CD14-positive monocyte (primary cell): ENCODE measurements around the gene BORCS8. TPM values are rescaled to one million over a fixed set of nuclear protein-coding genes. Genes with fewer than 3 reads are reported as not detected.

Experiments
- DNase-seq, 3 donors: peaks; one replicate each; pipeline ENCODE4 v3.0.0-alpha.2; 2011 to 2022
- H2AFZ ChIP-seq: 2 replicates; pipeline ENCODE4 v1.6.0; 2012; ENCODE audit warnings: mild to moderate bottlenecking, low read depth, low read length, inconsistent platforms; ENCODE audit not compliant: insufficient read depth, poor library complexity, severe bottlenecking
- H3K27ac ChIP-seq, 2 donors: 1 replicate in 1 of 2; 2 replicates in 1 of 2; pipeline ENCODE4 v1.5.1; 2012 to 2013; ENCODE audit warnings: low read length in 2 of 2, control low read depth in 1 of 2, inconsistent platforms in 1 of 2, low read depth in 1 of 2, mild to moderate bottlenecking in 1 of 2
- H3K27me3 ChIP-seq, 2 donors: one replicate each; pipeline versions ENCODE4 v1.6.0 to v1.6.1; 2011 to 2013; ENCODE audit warnings: low read length in 2 of 2; ENCODE audit not compliant: control insufficient read depth in 2 of 2, insufficient read depth in 2 of 2
- H3K36me3 ChIP-seq, 2 donors: replicated peaks in 1 of 2; 1 replicate in 1 of 2; 2 replicates in 1 of 2; pipeline versions ENCODE4 v1.5.1 to v1.6.1; 2012 to 2013; ENCODE audit warnings: low read length in 2 of 2, control low read depth in 1 of 2, inconsistent platforms in 1 of 2, mild to moderate bottlenecking in 1 of 2; ENCODE audit not compliant: insufficient read depth in 2 of 2, control insufficient read depth in 1 of 2
- H3K4me1 ChIP-seq, 2 donors: 1 replicate in 1 of 2; 2 replicates in 1 of 2; pipeline versions ENCODE4 v1.5.1 to v1.6.1; 2012 to 2013; ENCODE audit warnings: low read length in 2 of 2, control low read depth in 1 of 2, inconsistent platforms in 1 of 2, mild to moderate bottlenecking in 1 of 2, moderate library complexity in 1 of 2; ENCODE audit not compliant: insufficient read depth in 2 of 2, control insufficient read depth in 1 of 2
- H3K4me2 ChIP-seq: replicated peaks from 2 replicates; pipeline ENCODE3; 2012; ENCODE audit warnings: low read length, moderate library complexity, mild to moderate bottlenecking; ENCODE audit not compliant: poor library complexity, severe bottlenecking; ENCODE audit errors: extremely low read depth
- H3K4me3 ChIP-seq, 3 experiments: fragments of 200-600 bp in 1 of 3; sonication (generic) in 1 of 3; replicated peaks in 1 of 3; 1 replicate in 2 of 3; 2 replicates in 1 of 3; pipeline ENCODE4 v1.5.1; 2011 to 2013; ENCODE audit warnings: low read length in 3 of 3, mild to moderate bottlenecking in 3 of 3, control low read depth in 2 of 3, low read depth in 2 of 3, inconsistent platforms in 1 of 3, moderate library complexity in 1 of 3
- H3K79me2 ChIP-seq: 2 replicates; pipeline ENCODE4 v1.6.0; 2012; ENCODE audit warnings: mild to moderate bottlenecking, control low read depth, inconsistent platforms, low read length, moderate library complexity; ENCODE audit not compliant: insufficient read depth
- H3K9ac ChIP-seq: 2 replicates; pipeline ENCODE4 v1.6.0; 2017; ENCODE audit warnings: low read length, mild to moderate bottlenecking; ENCODE audit not compliant: insufficient read depth, poor library complexity, severe bottlenecking
- H3K9me3 ChIP-seq, 2 donors: replicated peaks in 1 of 2; 1 replicate in 1 of 2; 2 replicates in 1 of 2; pipeline versions ENCODE4 v1.5.1 to v1.6.1; 2012 to 2013; ENCODE audit warnings: low read length in 2 of 2, control low read depth in 1 of 2; ENCODE audit not compliant: control insufficient read depth in 1 of 2, insufficient read depth in 1 of 2
- H4K20me1 ChIP-seq: 2 replicates; pipeline ENCODE4 v1.6.0; 2012; ENCODE audit warnings: mild to moderate bottlenecking, low read length, control low read depth, moderate library complexity; ENCODE audit not compliant: insufficient read depth
- H3K27ac Mint-ChIP-seq, 7 donors: one replicate each; pipeline ENCODE4 v1.8.0; 2020; ENCODE audit warnings: mild to moderate bottlenecking in 7 of 7, mixed read lengths in 7 of 7, moderate library complexity in 6 of 7, inconsistent platforms in 2 of 7
- H3K27me3 Mint-ChIP-seq, 3 donors: one replicate each; pipeline ENCODE4 v1.8.0; 2021 to 2022; ENCODE audit warnings: low read depth in 3 of 3, mild to moderate bottlenecking in 3 of 3, mixed read lengths in 3 of 3, moderate library complexity in 3 of 3, inconsistent platforms in 1 of 3
- H3K36me3 Mint-ChIP-seq, 2 donors: one replicate each; pipeline ENCODE4 v1.8.0; 2020; ENCODE audit warnings: mixed read lengths in 2 of 2, inconsistent platforms in 1 of 2, mild to moderate bottlenecking in 1 of 2
- H3K4me1 Mint-ChIP-seq: one replicate; pipeline ENCODE4 v1.8.0; 2020; ENCODE audit warnings: mild to moderate bottlenecking, mixed read lengths
- H3K4me3 Mint-ChIP-seq, 2 donors: one replicate each; pipeline ENCODE4 v1.8.0; 2020; ENCODE audit warnings: mild to moderate bottlenecking in 2 of 2, mixed read lengths in 2 of 2, moderate library complexity in 1 of 2
- H3K9me3 Mint-ChIP-seq, 7 donors: one replicate each; pipeline ENCODE4 v1.8.0; 2020 to 2022; ENCODE audit warnings: mixed read lengths in 7 of 7, mild to moderate bottlenecking in 6 of 7, moderate library complexity in 6 of 7, inconsistent platforms in 2 of 7
- WGBS: methylation state at CpG from one replicate; pipeline ENCODE4 v1.1.5; 2013; ENCODE audit warnings: missing lambda C conversion rate; ENCODE audit not compliant: insufficient coverage; 5-methylcytosine and 5-hydroxymethylcytosine counted together
- intact Hi-C, 2 donors: fragments of 100-400 bp; cut with micrococcal nuclease; formaldehyde crosslinking; loops; one replicate each; pipeline versions ENCODE4 v1.15.0 to v1.15.1; 2023
- polyA plus RNA-seq, 3 donors: library from polyadenylated mRNA; depleted of rRNA in 1 of 3; unstranded in 2 of 3; stranded (reverse) in 1 of 3; fragments of 300-500 nt in 2 of 3; fragments of >200 nt in 1 of 3; fragmentation: Illumina TruSeq in 2 of 3; gene quantifications; 1 replicate in 2 of 3; 2 replicates in 1 of 3; pipeline ENCODE4 v1.2.3, GENCODE V29; 2012 to 2021
- TF ChIP-seq, protein P1 (sequence below): fragments of 200-600 bp; IDR thresholded peaks from one replicate; pipeline ENCODE4 v1.8.0; 2022; ENCODE audit warnings: antibody characterized with exemption, mild to moderate bottlenecking

The BORCS8 gene
- polyA plus RNA-seq, 3 donors: 31.6 to 44.1 (median 36.5) TPM

DNA sequence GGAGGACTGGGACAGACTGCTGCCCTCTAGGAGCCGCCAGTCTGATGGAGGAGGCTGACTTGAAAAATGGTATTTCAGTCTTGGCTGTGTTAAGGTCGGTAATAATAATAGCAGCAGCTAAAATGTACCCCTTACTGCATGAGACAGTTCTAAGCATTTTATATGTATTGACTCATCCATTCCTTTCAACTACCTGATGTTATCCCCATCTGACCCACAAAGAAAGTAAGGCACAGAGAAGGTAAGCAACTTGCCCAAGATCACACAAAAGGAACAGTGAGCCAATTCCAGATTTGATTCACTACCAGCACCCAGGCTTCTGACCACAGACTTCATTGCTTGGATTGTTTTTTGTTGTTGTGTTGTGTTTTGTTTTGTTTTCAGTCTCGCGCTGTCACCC lies 23.8 kb upstream of the BORCS8 start:
- Histone ChIP-seq H3K4me2 (no peak overlapping the region), H3K27me3 (peaks cover 5 to 36% of the 10 kb centered on the region in 2 donors), H2AFZ (no peak overlapping the region), H3K27ac (no peak overlapping the region), H3K79me2 (no peaks in the 10 kb centered on the region), H3K36me3 (no peaks in the 10 kb centered on the region), H3K4me1 (no peaks in the 10 kb centered on the region), H3K9me3 (peaks cover 2 to 4% of the 10 kb centered on the region in 2 donors), H3K9ac (no peak overlapping the region), H4K20me1 (no peaks in the 10 kb centered on the region), H3K4me3 (no peak overlapping the region)
- WGBS: no CpG with 5 or more reads among the region's 4 CpGs
- DNase-seq: no peak
- TF ChIP-seq, protein P1, sequence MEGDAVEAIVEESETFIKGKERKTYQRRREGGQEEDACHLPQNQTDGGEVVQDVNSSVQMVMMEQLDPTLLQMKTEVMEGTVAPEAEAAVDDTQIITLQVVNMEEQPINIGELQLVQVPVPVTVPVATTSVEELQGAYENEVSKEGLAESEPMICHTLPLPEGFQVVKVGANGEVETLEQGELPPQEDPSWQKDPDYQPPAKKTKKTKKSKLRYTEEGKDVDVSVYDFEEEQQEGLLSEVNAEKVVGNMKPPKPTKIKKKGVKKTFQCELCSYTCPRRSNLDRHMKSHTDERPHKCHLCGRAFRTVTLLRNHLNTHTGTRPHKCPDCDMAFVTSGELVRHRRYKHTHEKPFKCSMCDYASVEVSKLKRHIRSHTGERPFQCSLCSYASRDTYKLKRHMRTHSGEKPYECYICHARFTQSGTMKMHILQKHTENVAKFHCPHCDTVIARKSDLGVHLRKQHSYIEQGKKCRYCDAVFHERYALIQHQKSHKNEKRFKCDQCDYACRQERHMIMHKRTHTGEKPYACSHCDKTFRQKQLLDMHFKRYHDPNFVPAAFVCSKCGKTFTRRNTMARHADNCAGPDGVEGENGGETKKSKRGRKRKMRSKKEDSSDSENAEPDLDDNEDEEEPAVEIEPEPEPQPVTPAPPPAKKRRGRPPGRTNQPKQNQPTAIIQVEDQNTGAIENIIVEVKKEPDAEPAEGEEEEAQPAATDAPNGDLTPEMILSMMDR: no peak
- peaks cover 0 to 10% (median 5%) of the 10 kb centered on the region in 7 donors for H3K9me3 Mint-ChIP-seq
- no peak overlapping the region for H3K4me3 Mint-ChIP-seq
- no peak overlapping the region for H3K27ac Mint-ChIP-seq
- peaks cover 45 to 61% (median 49%) of the 10 kb centered on the region in 3 donors for H3K27me3 Mint-ChIP-seq
- H3K36me3 Mint-ChIP-seq: no peaks in the 10 kb centered on the region
- H3K4me1 Mint-ChIP-seq: no peaks in the 10 kb centered on the region
- intact Hi-C loops: no loop called here

DNA sequence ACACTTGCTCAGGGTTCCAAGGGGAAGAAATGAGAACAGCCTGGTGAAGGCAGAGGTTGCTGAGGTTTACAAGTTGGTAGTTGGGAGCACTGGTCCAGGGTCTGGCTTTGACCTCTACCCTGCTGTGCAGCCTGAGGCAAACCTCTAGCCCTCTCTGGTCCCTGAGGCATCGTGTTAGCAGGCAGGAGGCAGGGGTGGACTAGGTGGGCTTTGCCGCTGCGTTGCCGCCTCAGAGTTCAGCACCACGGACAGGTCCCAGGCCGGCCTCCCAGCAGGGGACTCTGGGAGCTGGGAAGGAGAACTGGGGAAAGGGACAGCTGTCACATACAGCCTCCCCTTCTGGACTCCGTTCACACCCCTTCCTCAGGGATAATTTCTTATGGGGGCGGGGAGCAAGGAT lies 22.9 kb upstream of the BORCS8 start:
- no peak overlapping the region for H3K27ac ChIP-seq
- H3K36me3 Mint-ChIP-seq: no peaks in the 10 kb centered on the region
- no peak for DNase-seq
- no peaks in the 10 kb centered on the region for H3K79me2 ChIP-seq
- H3K36me3 ChIP-seq: no peaks in the 10 kb centered on the region
- no peak overlapping the region for H3K4me2 ChIP-seq
- H3K27me3 ChIP-seq: peaks cover 5 to 36% of the 10 kb centered on the region in 2 donors
- TF ChIP-seq, protein P1: no peak
- peaks cover 2 to 4% of the 10 kb centered on the region in 2 donors for H3K9me3 ChIP-seq
- whole genome bisulfite sequencing: 0% methylated on average over 4 of the region's 8 CpGs
- no peaks in the 10 kb centered on the region for H4K20me1 ChIP-seq
- no peak overlapping the region for H3K4me3 ChIP-seq
- intact Hi-C loops: no loop called here
- H3K27ac Mint-ChIP-seq: peak overlapping the region in 1 of 7 donors; percentile 55
- peaks cover 0 to 10% (median 5%) of the 10 kb centered on the region in 7 donors for H3K9me3 Mint-ChIP-seq
- no peaks in the 10 kb centered on the region for H3K4me1 Mint-ChIP-seq
- H3K27me3 Mint-ChIP-seq: peaks cover 46 to 68% (median 55%) of the 10 kb centered on the region in 3 donors
- peak overlapping the region in 1 of 2 donors; percentile 61 for H3K4me3 Mint-ChIP-seq
- H3K4me1 ChIP-seq: no peaks in the 10 kb centered on the region
- H2AFZ ChIP-seq: no peak overlapping the region
- H3K9ac ChIP-seq: no peak overlapping the region
